ENCODE measurements around the gene UNC13B.

UNC13B gene

DNA sequence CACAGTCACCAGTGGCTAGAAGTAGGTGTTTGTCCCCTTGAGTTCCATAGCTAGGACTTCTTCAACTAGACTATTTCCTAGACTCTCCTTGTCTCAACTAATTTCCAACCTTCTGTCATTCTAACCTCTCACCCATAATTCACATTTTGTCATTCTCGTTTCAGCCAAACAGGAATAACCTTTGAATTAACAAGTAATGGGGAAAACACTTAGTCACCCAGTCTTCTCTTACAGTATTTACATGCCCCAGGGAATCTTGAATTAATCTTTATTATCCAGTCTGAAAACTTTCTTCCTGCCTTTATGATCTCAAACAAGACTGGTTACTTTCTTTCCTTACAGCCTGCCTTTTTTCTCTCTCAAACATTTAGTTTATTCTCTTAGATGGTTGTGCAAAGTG is 264.8 kb downstream of the UNC13B start:
- DNase-seq (ENCODE audit: low read depth in 2 of 2), result no peak

GRCh38 chr9:35431467-35431866 is 269.7 kb downstream of the UNC13B start:
- DNase-seq (ENCODE audit: low read depth in 2 of 2), result no peak

- DNase-seq (ENCODE audit: low read depth in 2 of 2), result no peak
These were observed 270.3 kb downstream of the UNC13B start for GRCh38 chr9:35432076-35432475.

GRCh38 chr9:35436933-35437332 is 275.1 kb downstream of the UNC13B start:
- DNase-seq (ENCODE audit: low read depth in 2 of 2), result no peak

DNA sequence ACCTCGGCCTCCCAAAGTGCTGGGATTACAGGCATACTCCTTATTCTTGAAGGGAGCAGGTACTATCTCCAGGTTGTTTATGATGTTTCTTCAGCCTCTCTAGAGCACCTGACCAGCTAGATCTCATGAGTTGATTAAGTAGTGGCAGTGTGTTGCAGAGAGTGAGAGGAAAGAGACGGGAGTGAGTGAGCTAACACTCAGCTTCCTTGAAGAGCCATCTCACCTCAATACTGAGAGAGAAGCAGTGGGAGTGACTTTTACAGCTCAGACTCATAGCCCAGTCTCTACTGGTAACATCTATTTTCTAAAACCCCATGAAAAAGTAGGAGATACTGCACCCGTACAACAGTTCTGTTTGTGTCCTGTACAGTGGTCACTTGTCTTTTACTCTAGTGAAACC is 284.2 kb downstream of the UNC13B start:
- no peak for DNase-seq (ENCODE audit: low read depth in 2 of 2)

DNA sequence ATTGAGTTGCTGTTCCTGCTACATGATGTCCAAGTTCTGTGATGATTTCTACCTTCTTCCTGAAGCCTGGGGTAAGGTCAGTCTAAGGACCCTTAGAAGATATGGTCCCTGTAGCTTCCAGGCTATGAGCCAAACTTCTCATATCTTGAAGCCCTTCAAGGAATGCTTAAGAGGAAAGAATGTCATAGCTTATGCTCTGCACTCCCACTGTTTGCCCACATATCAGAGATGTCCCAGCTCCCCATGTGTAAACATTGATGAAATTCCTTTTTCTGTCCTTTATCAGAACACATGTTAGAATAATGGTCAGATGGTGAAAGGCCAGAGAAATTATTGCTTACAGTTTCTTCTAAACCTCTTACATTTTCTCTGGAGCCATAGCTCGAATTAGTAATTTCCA is 286.7 kb downstream of the UNC13B start:
- no peak for DNase-seq (ENCODE audit: low read depth in 2 of 2)

- DNase-seq (ENCODE audit: low read depth in 2 of 2), result no peak
These were observed 290.7 kb downstream of the UNC13B start for GRCh38 chr9:35452481-35452880.

DNA sequence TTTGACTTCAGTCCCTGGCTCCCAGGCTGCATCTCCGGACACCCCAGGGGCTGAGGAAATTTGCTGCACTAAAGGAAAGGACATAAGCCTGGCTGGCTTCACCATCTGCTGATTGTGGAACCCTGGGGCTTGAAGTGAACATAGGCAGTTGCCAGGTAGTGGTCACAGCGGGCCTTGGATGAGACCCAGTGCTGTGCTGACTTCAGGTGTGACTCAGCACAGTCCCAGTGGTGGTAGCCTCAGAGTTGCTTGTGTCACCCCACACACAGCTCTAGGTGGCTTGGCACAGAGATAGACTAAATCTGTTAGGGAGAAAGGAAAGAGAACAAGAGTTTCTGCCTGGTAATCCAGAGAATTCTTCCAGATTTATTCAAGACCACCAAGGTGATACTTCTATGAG is 292.0 kb downstream of the UNC13B start:
- DNase-seq (ENCODE audit: low read depth in 2 of 2), result no peak

All from activated CD8-positive, alpha-beta memory T cell treated with anti-CD3 and anti-CD28 coated beads for 4 hours (primary cell).